CD4-positive, alpha-beta T cell (primary cell): Measurements from ENCODE around the gene AK5. TPM values are rescaled to one million over a fixed set of nuclear protein-coding genes. Genes with fewer than 3 reads are reported as not detected.

Source experiments
- ATAC-seq: fragments of 200-7000 bp; cut with Tn5 transposase; one replicate; pipeline ENCODE4 v1.10.0; 2022; ENCODE audit warnings: mild to moderate bottlenecking; ENCODE audit not compliant: poor library complexity
- CTCF ChIA-PET: fragments of 350-600 bp; sonication (Branson Sonifier 250); formaldehyde crosslinking; loops from one replicate; lab custom pipeline; 2021; ENCODE audit warnings: antibody characterized with exemption, inconsistent platforms; lab: Charles Lee
- POLR2A ChIA-PET: fragments of 350-600 bp; sonication (Branson Sonifier 250); formaldehyde crosslinking; loops from one replicate; lab custom pipeline; 2021; ENCODE audit warnings: antibody characterized with exemption, inconsistent platforms; lab: Charles Lee
- DNase-seq, 14 experiments: peaks; one replicate each; pipeline ENCODE4 v3.0.0-alpha.2; 2013 to 2020; ENCODE audit warnings: mixed read lengths in 2 of 14
- H3K27ac ChIP-seq, 2 donors: one replicate each; pipeline versions ENCODE4 v1.5.1 to v1.7.0; 2013; ENCODE audit warnings: low read length in 2 of 2, low read depth in 1 of 2, mild to moderate bottlenecking in 1 of 2
- H3K27me3 ChIP-seq, 2 experiments: 1 replicate in 1 of 2; 2 replicates in 1 of 2; pipeline versions ENCODE4 v1.6.1 to v1.7.0; 2013; ENCODE audit warnings: low read length in 2 of 2, control low read depth in 1 of 2, mild to moderate bottlenecking in 1 of 2, moderate library complexity in 1 of 2; ENCODE audit not compliant: insufficient read depth in 2 of 2, control insufficient read depth in 1 of 2
- H3K36me3 ChIP-seq: one replicate; pipeline ENCODE4 v1.6.1; 2013; ENCODE audit warnings: low read length, control low read depth; ENCODE audit not compliant: insufficient read depth
- H3K4me1 ChIP-seq: one replicate; pipeline ENCODE4 v1.6.1; 2013; ENCODE audit warnings: low read length, control low read depth; ENCODE audit not compliant: insufficient read depth
- H3K4me3 ChIP-seq: one replicate; pipeline ENCODE4 v1.5.1; 2013; ENCODE audit warnings: mild to moderate bottlenecking, low read length, moderate library complexity
- H3K9me3 ChIP-seq, 2 experiments: 1 replicate in 1 of 2; 2 replicates in 1 of 2; pipeline versions ENCODE4 v1.6.1 to v1.7.0; 2013; ENCODE audit warnings: low read length in 2 of 2, mild to moderate bottlenecking in 2 of 2, control low read depth in 1 of 2, moderate library complexity in 1 of 2; ENCODE audit not compliant: control insufficient read depth in 1 of 2, insufficient read depth in 1 of 2
- H3K27ac Mint-ChIP-seq: one replicate; pipeline ENCODE4 v1.8.0; 2020; ENCODE audit warnings: mixed read lengths
- H3K27me3 Mint-ChIP-seq: one replicate; pipeline ENCODE4 v1.8.0; 2021; ENCODE audit warnings: mixed read lengths
- H3K36me3 Mint-ChIP-seq: one replicate; pipeline ENCODE4 v1.8.0; 2021; ENCODE audit warnings: low read depth, mixed read lengths
- H3K4me1 Mint-ChIP-seq: one replicate; pipeline ENCODE4 v1.8.0; 2021; ENCODE audit warnings: low read depth, mixed read lengths
- H3K4me3 Mint-ChIP-seq: one replicate; pipeline ENCODE4 v1.8.0; 2020; ENCODE audit warnings: mild to moderate bottlenecking, mixed read lengths
- H3K9me3 Mint-ChIP-seq: one replicate; pipeline ENCODE4 v1.8.0; 2020; ENCODE audit warnings: mixed read lengths
- CTCF ChIP-seq: fragments of 200-600 bp; IDR thresholded peaks from one replicate; pipeline ENCODE4 v1.8.0; 2022; ENCODE audit warnings: antibody characterized with exemption, mild to moderate bottlenecking
- intact Hi-C, 2 experiments: fragments of 100-400 bp; cut with DNase I in 1 of 2; cut with micrococcal nuclease in 1 of 2; formaldehyde crosslinking; loops; one replicate each; pipeline versions ENCODE4 v1.15.1 to v1.9.0; 2023 to 2025; cut with DNase I, micrococcal nuclease
- total RNA-seq, 174 experiments: library from RNA in 2 of 174; stranded (reverse) in 2 of 174; gene quantifications; one replicate each; pipeline ENCODE4 v1.2.3 and lab custom pipeline; 2021 to 2026

Gene AK5
- total RNA-seq, 2 experiments from 2014 or later: 32.0 TPM

GRCh38 chr1:77234943-77235342, 46.9 kb upstream of the AK5 start:
- Histone ChIP-seq H3K36me3 (no peaks in the 10 kb centered on the region), H3K4me1 (no peaks in the 10 kb centered on the region), H3K9me3 (peaks cover 3 to 5% of the 10 kb centered on the region in 2 experiments), H3K27ac (no peak overlapping the region), H3K27me3 (no peaks in the 10 kb centered on the region), H3K4me3 (no peak overlapping the region)
- H3K27me3 Mint-ChIP-seq: no peaks in the 10 kb centered on the region
- intact Hi-C loops: no loop called here
- H3K9me3 Mint-ChIP-seq: peaks cover 2% of the 10 kb centered on the region
- ChIA-PET POLR2A (no interaction called here), CTCF (no interaction called here)
- ATAC-seq (no peak), DNase-seq (no peak)
- H3K4me1 Mint-ChIP-seq: no peaks in the 10 kb centered on the region
- no peak overlapping the region for H3K4me3 Mint-ChIP-seq
- no peak overlapping the region for H3K27ac Mint-ChIP-seq
- no peaks in the 10 kb centered on the region for H3K36me3 Mint-ChIP-seq
- TF ChIP-seq CTCF: no peak

- Mint-ChIP-seq H3K9me3 (peaks cover 2% of the 10 kb centered on the region), H3K27ac (no peak overlapping the region), H3K36me3 (no peaks in the 10 kb centered on the region), H3K4me1 (no peaks in the 10 kb centered on the region), H3K4me3 (no peak overlapping the region), H3K27me3 (no peaks in the 10 kb centered on the region)
- ChIA-PET CTCF (no interaction called here), POLR2A (interaction anchor here (1.7 kb wide), 1 partner anchor 11 kb away, joined by 3 read pairs; no protein-coding TSS in a partner anchor)
- no peak overlapping the region for H3K4me3 ChIP-seq
- TF ChIP-seq CTCF: no peak
- H3K9me3 ChIP-seq: no peaks in the 10 kb centered on the region
- H3K27me3 ChIP-seq: no peaks in the 10 kb centered on the region
- no peak overlapping the region for H3K27ac ChIP-seq
- ATAC-seq: no peak
- no peak for DNase-seq
- intact Hi-C loops: no loop called here
- no peaks in the 10 kb centered on the region for H3K36me3 ChIP-seq
- no peaks in the 10 kb centered on the region for H3K4me1 ChIP-seq
Measured at GRCh38 chr1:77238462-77238861, 43.4 kb upstream of the AK5 start.

- Histone ChIP-seq H3K36me3 (no peaks in the 10 kb centered on the region), H3K9me3 (no peaks in the 10 kb centered on the region), H3K4me1 (no peaks in the 10 kb centered on the region), H3K27me3 (no peaks in the 10 kb centered on the region), H3K4me3 (no peak overlapping the region), H3K27ac (no peak overlapping the region)
- POLR2A ChIA-PET: no interaction called here
- Mint-ChIP-seq H3K4me3 (no peak overlapping the region), H3K4me1 (no peaks in the 10 kb centered on the region), H3K27me3 (no peaks in the 10 kb centered on the region), H3K9me3 (peaks cover under 1% of the 10 kb centered on the region), H3K27ac (no peak overlapping the region), H3K36me3 (no peaks in the 10 kb centered on the region)
- ATAC-seq (no peak), DNase-seq (no peak)
- no peak for TF ChIP-seq CTCF
- CTCF ChIA-PET: no interaction called here
- intact Hi-C loops: no loop called here
Measured at GRCh38 chr1:77239311-77239710, 42.5 kb upstream of the AK5 start.
